ENCODE data around the gene ARHGAP1. TPM values are rescaled to one million over a fixed set of nuclear protein-coding genes. Genes with fewer than 3 reads are reported as not detected.

The ARHGAP1 gene
- total and polyA plus RNA-seq, 9 of the 15 experiments (the other 6 are each of a cell fraction or from before 2014, with no cell fraction given), result 3.6 to 30.4 (median 8.2) TPM

GRCh38 chr11:46743043-46743442 lies 42.6 kb upstream of the ARHGAP1 start:
- H3K9me3 ChIP-seq (replicated peaks; ENCODE audit: control insufficient read depth, insufficient read depth, low read depth, low read length), result no peaks in the 10 kb centered on the region
- ChIA-PET CTCF (ENCODE audit: low intra/inter-chr PET ratio) (no interaction called here), POLR2A (interaction anchor here (0.7 to 2.0 kb wide), 6 partner anchors 8 to 40 kb away, joined by 3 to 6 read pairs (median 4); no protein-coding TSS in a partner anchor)
- intact Hi-C loops (cut with micrococcal nuclease) (no loop called here), in situ Hi-C loops (cut with MboI) (loop anchor here (10.0 kb wide), 1 partner anchor 392 kb away; no protein-coding TSS in a partner anchor)
- DNase-seq (ENCODE audit: extremely low read depth in 1 of 4, low spot score in 3 of 4), result no peak
- no peak overlapping the region for H3K9ac ChIP-seq (ENCODE audit: insufficient read depth in 1 of 2, low read depth in 2 of 2, low read length in 2 of 2)
- no peaks in the 10 kb centered on the region for H3K79me2 ChIP-seq (ENCODE audit: control insufficient read depth, insufficient read depth, low read length)
- H3K27me3 ChIP-seq (ENCODE audit: control insufficient read depth in 2 of 2, insufficient read depth in 2 of 2, low read length in 2 of 2), result no peaks in the 10 kb centered on the region
- WGBS (ENCODE audit: insufficient coverage, low coverage, missing lambda C conversion rate), result 86% methylated on average over 2 of the region's 2 CpGs
- peaks cover 69% of the 10 kb centered on the region for H3K36me3 ChIP-seq (ENCODE audit: control insufficient read depth, insufficient read depth, low read length)
- H3K4me3 ChIP-seq, result no peak overlapping the region
- H3K27ac ChIP-seq (ENCODE audit: extremely low read depth, low read depth, low read length), result no peak overlapping the region
- no peak for FAIRE-seq
- H3K4me1 ChIP-seq (replicated peaks in 1 of 2; ENCODE audit: control insufficient read depth in 2 of 2, insufficient read depth in 2 of 2, low read length in 2 of 2), result no peaks in the 10 kb centered on the region; a peak in 1 of 5 replicates
- no TSS peak for BruUV-seq (replicated peaks)
- H3K4me2 ChIP-seq (ENCODE audit: insufficient read depth, low read length), result no peak overlapping the region
- no peak for ATAC-seq
- no peaks in the 10 kb centered on the region for H3K9me1 ChIP-seq (ENCODE audit: control insufficient read depth, insufficient read depth, low read length)
- no peaks in the 10 kb centered on the region for H4K20me1 ChIP-seq (replicated peaks; ENCODE audit: control insufficient read depth, insufficient read depth, low read length)
- H2AFZ ChIP-seq (ENCODE audit: low read depth, low read length), result no peak overlapping the region
- TF ChIP-seq NR0B1 (IDR thresholded peaks at IDR 0.05; ENCODE audit: partially characterized antibody), result no peak
- TF ChIP-seq EZH2 (IDR thresholded peaks at IDR 0.05; ENCODE audit: borderline replicate concordance, low read depth, low read length), result no peak
- no peak for TF ChIP-seq MCM5 (IDR thresholded peaks at IDR 0.05; ENCODE audit: low read depth)
- TF ChIP-seq STAT5A (IDR thresholded peaks at IDR 0.05; ENCODE audit: borderline replicate concordance, low read length), result no peak
- TF ChIP-seq ZNF592 (IDR thresholded peaks at IDR 0.05), result no peak
- no peak for TF ChIP-seq ZNF280A (IDR thresholded peaks at IDR 0.05; ENCODE audit: low read depth, partially characterized antibody)
- TF ChIP-seq ZFP91 (CRISPR knock-in tag; IDR thresholded peaks at IDR 0.05), result no peak
- no peak for TF ChIP-seq GABPB2 (CRISPR knock-in tag; conservative IDR thresholded peaks at IDR 0.05)
- no peak for TF ChIP-seq MAX (CRISPR knock-in tag; IDR thresholded peaks at IDR 0.05)
- TF ChIP-seq PTRF (tag; IDR thresholded peaks at IDR 0.05), result no peak
- TF ChIP-seq STAG1 (CRISPR knock-in tag; IDR thresholded peaks at IDR 0.05; ENCODE audit: borderline replicate concordance), result no peak
- TF ChIP-seq NFRKB (IDR thresholded peaks at IDR 0.05; ENCODE audit: low read depth), result no peak
- TF ChIP-seq ZNF76 (CRISPR knock-in tag; IDR thresholded peaks at IDR 0.05; ENCODE audit: borderline replicate concordance), result no peak
- no peak for TF ChIP-seq POLR2A (conservative IDR thresholded peaks at IDR 0.05)
